ENCODE data around the gene CPNE5.

DNA sequence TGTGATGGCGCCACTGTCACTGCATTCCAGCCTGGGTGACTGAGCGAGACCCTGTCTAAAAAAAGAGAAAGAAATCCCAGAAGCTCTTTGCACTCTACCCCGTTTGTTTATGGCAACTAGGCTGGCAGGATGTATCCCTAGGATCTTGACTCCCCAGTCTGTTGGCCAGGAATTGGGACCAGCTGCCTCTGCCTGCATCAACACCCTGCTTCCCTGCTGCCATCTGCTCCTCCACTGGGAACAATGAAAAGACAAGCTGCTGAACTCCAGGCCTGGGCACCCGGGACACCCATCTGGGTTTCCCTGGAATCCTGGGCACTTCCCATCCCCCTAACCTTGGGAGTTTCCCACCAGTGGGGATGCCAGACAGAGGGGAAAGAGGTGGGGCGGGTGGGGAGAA lies 64.9 kb downstream of the CPNE5 start:
- TF ChIP-seq POLR2A (IDR thresholded peaks at IDR 0.05): no peak
- TF ChIP-seq, protein P1, sequence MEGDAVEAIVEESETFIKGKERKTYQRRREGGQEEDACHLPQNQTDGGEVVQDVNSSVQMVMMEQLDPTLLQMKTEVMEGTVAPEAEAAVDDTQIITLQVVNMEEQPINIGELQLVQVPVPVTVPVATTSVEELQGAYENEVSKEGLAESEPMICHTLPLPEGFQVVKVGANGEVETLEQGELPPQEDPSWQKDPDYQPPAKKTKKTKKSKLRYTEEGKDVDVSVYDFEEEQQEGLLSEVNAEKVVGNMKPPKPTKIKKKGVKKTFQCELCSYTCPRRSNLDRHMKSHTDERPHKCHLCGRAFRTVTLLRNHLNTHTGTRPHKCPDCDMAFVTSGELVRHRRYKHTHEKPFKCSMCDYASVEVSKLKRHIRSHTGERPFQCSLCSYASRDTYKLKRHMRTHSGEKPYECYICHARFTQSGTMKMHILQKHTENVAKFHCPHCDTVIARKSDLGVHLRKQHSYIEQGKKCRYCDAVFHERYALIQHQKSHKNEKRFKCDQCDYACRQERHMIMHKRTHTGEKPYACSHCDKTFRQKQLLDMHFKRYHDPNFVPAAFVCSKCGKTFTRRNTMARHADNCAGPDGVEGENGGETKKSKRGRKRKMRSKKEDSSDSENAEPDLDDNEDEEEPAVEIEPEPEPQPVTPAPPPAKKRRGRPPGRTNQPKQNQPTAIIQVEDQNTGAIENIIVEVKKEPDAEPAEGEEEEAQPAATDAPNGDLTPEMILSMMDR (IDR thresholded peaks at IDR 0.05): no peak
